GM12878 (cell line): Measurements from ENCODE around the gene COPG2. TPM values are rescaled to one million over a fixed set of nuclear protein-coding genes. Genes with fewer than 3 reads are reported as not detected.

Experiments used
- ATAC-seq: fragments of 200-7000 bp; cut with Tn5 transposase; 3 replicates; pipeline ENCODE4 v1.9.1; 2020; ENCODE audit warnings: mild to moderate bottlenecking, moderate library complexity
- BruUV-seq: library from RNA; stranded (reverse); fragments of 400-500 nt; replicated peaks from 2 replicates; lab custom pipeline; 2021; lab: Mats Ljungman, UMichigan
- CTCF ChIA-PET: fragments of 300-600 bp; sonication (Branson Sonifier 250); formaldehyde crosslinking; extraction: SDS; loops from one replicate; lab custom pipeline; 2021; ENCODE audit warnings: inconsistent platforms; lab: Yijun Ruan, JAX
- POLR2A ChIA-PET: fragments of 350-600 bp; formaldehyde crosslinking; extraction: SDS; loops from one replicate; lab custom pipeline; 2021; ENCODE audit warnings: inconsistent platforms; lab: Charles Lee
- RAD21 ChIA-PET: fragments of 300-600 bp; sonication (Branson Sonifier 250); formaldehyde crosslinking; loops from one replicate; lab custom pipeline; 2023; ENCODE audit warnings: antibody characterized with exemption; ENCODE audit not compliant: unreplicated experiment; lab: Charles Lee
- SMC1A ChIA-PET: fragments of 300-600 bp; sonication (Branson Sonifier 250); formaldehyde crosslinking; loops from one replicate; lab custom pipeline; 2023; ENCODE audit not compliant: unreplicated experiment, uncharacterized antibody; lab: Charles Lee
- DNase-seq: peaks from one replicate; pipeline ENCODE4 v3.0.0-alpha.2; 2011; ENCODE audit warnings: low read depth, low spot score
- FAIRE-seq: peaks from 3 replicates; lab custom pipeline; 2011; peaks lifted over from hg19 to GRCh38; lab: Jason Lieb, UNC
- H2AFZ ChIP-seq: 2 replicates; pipeline ENCODE4 v1.6.0; 2011; ENCODE audit warnings: low read depth, low read length, control low read depth; ENCODE audit not compliant: control insufficient read depth
- H3K27ac ChIP-seq: 2 replicates; pipeline ENCODE4 v1.5.1; 2011; ENCODE audit warnings: control low read depth; ENCODE audit not compliant: control insufficient read depth, insufficient read depth
- H3K27me3 ChIP-seq, 2 experiments: replicated peaks in 1 of 2; 2 replicates each; pipeline versions ENCODE4 v1.6.0 to v1.6.1; 2011; ENCODE audit warnings: low read length in 1 of 2; ENCODE audit not compliant: control insufficient read depth in 2 of 2, insufficient read depth in 2 of 2
- H3K36me3 ChIP-seq, 2 experiments: 2 replicates each; pipeline ENCODE4 v1.5.1; 2011; ENCODE audit warnings: low read length in 1 of 2; ENCODE audit not compliant: control insufficient read depth in 2 of 2, insufficient read depth in 2 of 2
- H3K4me1 ChIP-seq: 2 replicates; pipeline ENCODE4 v1.6.1; 2011; ENCODE audit warnings: mild to moderate bottlenecking, low read length, moderate library complexity, mixed read lengths; ENCODE audit not compliant: control insufficient read depth, insufficient read depth
- H3K4me2 ChIP-seq: 2 replicates; pipeline ENCODE4 v1.6.0; 2011; ENCODE audit warnings: control low read depth; ENCODE audit not compliant: control insufficient read depth, insufficient read depth
- H3K4me3 ChIP-seq: fragments of 200-600 bp; sonication (generic); 2 replicates; pipeline ENCODE4 v1.5.1; 2016
- H3K79me2 ChIP-seq: 2 replicates; pipeline ENCODE4 v1.6.0; 2011; ENCODE audit warnings: low read length; ENCODE audit not compliant: control insufficient read depth, insufficient read depth
- H3K9ac ChIP-seq: 2 replicates; pipeline ENCODE4 v1.8.0; 2011; ENCODE audit warnings: low read length, control low read depth, mixed read lengths; ENCODE audit not compliant: control insufficient read depth, insufficient read depth
- H3K9me3 ChIP-seq: replicated peaks from 3 replicates; pipeline ENCODE4 v1.5.1; 2011; ENCODE audit warnings: mild to moderate bottlenecking, low read length; ENCODE audit not compliant: control insufficient read depth, insufficient read depth
- H4K20me1 ChIP-seq: 2 replicates; pipeline ENCODE4 v1.6.0; 2011; ENCODE audit not compliant: control insufficient read depth, insufficient read depth
- CBX5 ChIP-seq: sonication (generic); IDR thresholded peaks from 2 replicates; pipeline ENCODE4 v1.6.1; 2016; ENCODE audit warnings: low read depth, moderate library complexity, mild to moderate bottlenecking, inconsistent platforms
- CREM ChIP-seq: IDR thresholded peaks from 2 replicates; pipeline ENCODE4 v1.6.1; 2014; ENCODE audit warnings: antibody characterized with exemption, low read depth
- EED ChIP-seq: sonication (generic); IDR thresholded peaks from 2 replicates; pipeline ENCODE4 v1.6.1; 2016; ENCODE audit warnings: antibody characterized with exemption, low read depth
- FOS ChIP-seq: IDR thresholded peaks from 3 replicates; pipeline ENCODE4 v1.6.1; 2011; ENCODE audit warnings: borderline replicate concordance; ENCODE audit not compliant: insufficient read length; ENCODE audit errors: extremely low read depth
- FOXM1 ChIP-seq: IDR thresholded peaks from 2 replicates; pipeline ENCODE4 v1.6.1; 2012; ENCODE audit warnings: low read depth, mild to moderate bottlenecking, inconsistent platforms, low read length, moderate library complexity
- MTA2 ChIP-seq: fragments of 450-650 bp; IDR thresholded peaks from 2 replicates; pipeline ENCODE4 v1.6.1; 2016; ENCODE audit warnings: low read depth, mild to moderate bottlenecking, moderate library complexity
- MYB ChIP-seq: fragments of 150-350 bp; IDR thresholded peaks from 2 replicates; pipeline ENCODE4 v1.6.1; 2014; ENCODE audit warnings: mild to moderate bottlenecking, low read depth, low read length, borderline replicate concordance
- NR2C1 ChIP-seq: fragments of 450-650 bp; IDR thresholded peaks from 2 replicates; pipeline ENCODE4 v1.6.1; 2017; ENCODE audit warnings: antibody characterized with exemption, mild to moderate bottlenecking, moderate library complexity
- RUNX3 ChIP-seq: IDR thresholded peaks from 2 replicates; pipeline ENCODE4 v1.6.1; 2012; ENCODE audit warnings: low read length, inconsistent platforms
- SKIL ChIP-seq: fragments of 450-650 bp; IDR thresholded peaks from 2 replicates; pipeline ENCODE4 v1.6.1; 2017; ENCODE audit warnings: mild to moderate bottlenecking, low read depth, inconsistent platforms; ENCODE audit not compliant: poor library complexity, severe bottlenecking
- SMAD1 ChIP-seq: fragments of 450-650 bp; IDR thresholded peaks from 2 replicates; pipeline ENCODE4 v1.6.1; 2018; ENCODE audit warnings: mild to moderate bottlenecking, low read depth; ENCODE audit not compliant: partially characterized antibody
- SMARCA5 ChIP-seq: fragments of 450-650 bp; IDR thresholded peaks from 2 replicates; pipeline ENCODE4 v1.6.1; 2017; ENCODE audit warnings: mild to moderate bottlenecking
- WGBS: methylation state at CpG from one replicate; pipeline ENCODE4 v1.1.6; 2016; ENCODE audit warnings: low lambda C conversion rate; ENCODE audit not compliant: insufficient replicate concordance, insufficient coverage; ENCODE audit errors: missing lambda C conversion rate; 5-methylcytosine and 5-hydroxymethylcytosine counted together
- in situ Hi-C: fragments of 300-500 bp; cut with MboI; formaldehyde crosslinking; loops from 9 replicates; pipeline ENCODE4 v1.14.3; 2018; ENCODE audit warnings: mixed read lengths
- intact Hi-C: fragments of 100-400 bp; cut with micrococcal nuclease; formaldehyde crosslinking; loops from one replicate; pipeline ENCODE4 v1.14.2; 2022; ENCODE audit not compliant: unreplicated experiment
- polyA plus RNA-seq, 11 experiments: library from polyadenylated mRNA; depleted of rRNA in 4 of 11; unstranded in 6 of 11; stranded (reverse) in 5 of 11; fragments of >200 nt; fragmentation: Nextera tagmentation in 4 of 11; fragmentation: Illumina TruSeq in 1 of 11; extraction: Ambion mirVana in 4 of 11; extraction: Trizol in 1 of 11; gene quantifications; 1 replicate in 1 of 11; 2 replicates in 10 of 11; pipeline versions ENCODE4 v1.2.1 to v1.2.3, GENCODE V29; 2011 to 2016; ENCODE audit warnings: inconsistent platforms in 2 of 11, missing spikeins in 2 of 11, low read depth in 1 of 11
- total RNA-seq, 4 experiments: library from RNA; depleted of rRNA in 3 of 4; stranded (reverse); fragments of >200 nt in 3 of 4; fragmentation: Illumina TruSeq in 1 of 4; extraction: Trizol in 1 of 4; gene quantifications; 2 replicates each; pipeline versions ENCODE4 v1.2.1 to v1.2.3, GENCODE V29; 2013 to 2021
- TF ChIP-seq, protein P1 (sequence below), 3 experiments: IDR thresholded peaks in 2 of 3; conservative IDR thresholded peaks in 1 of 3; 2 replicates each; pipeline ENCODE4 v1.5.1; 2011; ENCODE audit warnings: low read depth in 3 of 3, low read length in 3 of 3, mild to moderate bottlenecking in 3 of 3, control low read depth in 2 of 3, moderate library complexity in 2 of 3, inconsistent platforms in 1 of 3, mixed read lengths in 1 of 3; ENCODE audit not compliant: control insufficient read depth in 2 of 3, insufficient read depth in 1 of 3; ENCODE audit errors: extremely low read depth in 1 of 3
- TF ChIP-seq, protein P2 (sequence below): fragments of 450-650 bp; IDR thresholded peaks from 2 replicates; pipeline ENCODE4 v1.6.1; 2017; ENCODE audit warnings: mild to moderate bottlenecking, moderate library complexity

Gene COPG2
- total and polyA plus RNA-seq, 10 of the 15 experiments (the other 5 are each of a cell fraction or from before 2014, with no cell fraction given): 3.4 to 37.8 (median 16.7) TPM

- TF ChIP-seq MYB: no peak
- TF ChIP-seq, protein P1, sequence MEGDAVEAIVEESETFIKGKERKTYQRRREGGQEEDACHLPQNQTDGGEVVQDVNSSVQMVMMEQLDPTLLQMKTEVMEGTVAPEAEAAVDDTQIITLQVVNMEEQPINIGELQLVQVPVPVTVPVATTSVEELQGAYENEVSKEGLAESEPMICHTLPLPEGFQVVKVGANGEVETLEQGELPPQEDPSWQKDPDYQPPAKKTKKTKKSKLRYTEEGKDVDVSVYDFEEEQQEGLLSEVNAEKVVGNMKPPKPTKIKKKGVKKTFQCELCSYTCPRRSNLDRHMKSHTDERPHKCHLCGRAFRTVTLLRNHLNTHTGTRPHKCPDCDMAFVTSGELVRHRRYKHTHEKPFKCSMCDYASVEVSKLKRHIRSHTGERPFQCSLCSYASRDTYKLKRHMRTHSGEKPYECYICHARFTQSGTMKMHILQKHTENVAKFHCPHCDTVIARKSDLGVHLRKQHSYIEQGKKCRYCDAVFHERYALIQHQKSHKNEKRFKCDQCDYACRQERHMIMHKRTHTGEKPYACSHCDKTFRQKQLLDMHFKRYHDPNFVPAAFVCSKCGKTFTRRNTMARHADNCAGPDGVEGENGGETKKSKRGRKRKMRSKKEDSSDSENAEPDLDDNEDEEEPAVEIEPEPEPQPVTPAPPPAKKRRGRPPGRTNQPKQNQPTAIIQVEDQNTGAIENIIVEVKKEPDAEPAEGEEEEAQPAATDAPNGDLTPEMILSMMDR (IDR thresholded peaks at IDR 0.05 in 2 of 3, conservative IDR thresholded peaks at IDR 0.05 in 1 of 3; ENCODE audit: control insufficient read depth in 2 of 3, extremely low read depth in 1 of 3, insufficient read depth in 1 of 3, low read depth in 3 of 3, low read length in 3 of 3): no peak
- no peak for TF ChIP-seq RUNX3
- no peak for TF ChIP-seq FOS
- no peak for TF ChIP-seq NR2C1
- no peak for TF ChIP-seq EED
Measured at GRCh38 chr7:130650611-130651120, 17.9 kb downstream of the COPG2 start (continued).

DNA sequence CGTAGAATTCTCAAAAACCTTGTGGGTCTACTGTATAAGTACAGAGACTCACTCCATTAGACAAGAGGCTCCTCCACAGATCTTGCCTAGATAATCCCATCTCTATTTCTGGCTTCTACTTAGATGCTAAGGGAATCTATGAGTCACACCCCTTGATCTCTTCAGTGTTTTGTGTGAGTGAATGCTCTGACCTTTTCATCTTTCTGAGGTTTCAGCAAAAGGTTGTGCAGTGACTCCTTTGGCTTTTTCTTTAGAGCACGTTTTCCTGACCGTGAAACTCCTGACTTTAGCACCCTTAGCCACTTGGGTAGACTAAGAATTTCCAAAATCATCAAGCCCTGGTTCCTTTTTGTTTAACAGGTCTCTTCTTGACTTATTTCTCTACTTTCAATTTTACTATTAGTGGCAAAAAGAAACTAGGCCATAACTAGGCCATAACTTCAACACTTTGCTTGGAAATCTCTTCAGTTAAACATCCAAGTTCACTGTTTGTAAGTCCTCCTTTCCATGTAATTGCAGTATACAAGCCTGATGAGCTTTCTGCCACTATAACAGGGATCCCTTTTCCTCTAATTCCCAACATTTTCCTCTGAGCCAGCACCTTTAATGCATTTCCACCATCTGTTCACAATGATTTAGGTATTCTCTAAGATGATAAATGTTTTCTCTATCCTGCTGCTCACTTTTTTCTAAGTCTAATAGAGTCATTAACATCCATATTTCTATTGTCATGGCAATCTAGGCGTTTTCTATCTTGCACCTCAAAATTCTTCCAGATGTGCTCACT is 19.4 kb downstream of the COPG2 start:
- no peaks in the 10 kb centered on the region for H3K27me3 ChIP-seq
- intact Hi-C loops (no loop called here), in situ Hi-C loops (no loop called here)
- FAIRE-seq: peak; percentile 78
- no peak overlapping the region for H3K4me3 ChIP-seq
- 25% methylated on average over 4 of the region's 4 CpGs for WGBS
- ChIA-PET SMC1A (interaction anchor here (0.9 to 1.5 kb wide), 2 partner anchors 29 to 37 kb away, joined by 3 read pairs; no protein-coding TSS in a partner anchor), RAD21 (no interaction called here), CTCF (no interaction called here), POLR2A (no interaction called here)
- peaks cover 16% of the 10 kb centered on the region; the same call in 1 of the 2 replicates for H3K4me1 ChIP-seq
- peak; percentile 63 for DNase-seq
- no peak overlapping the region for H3K9ac ChIP-seq
- H3K9me3 ChIP-seq: peaks cover 10% of the 10 kb centered on the region
- BruUV-seq: no TSS peak
- H4K20me1 ChIP-seq: no peaks in the 10 kb centered on the region
- H3K79me2 ChIP-seq: no peaks in the 10 kb centered on the region
- H3K4me2 ChIP-seq: peak overlapping the region; percentile 67
- peak; percentile 88 for ATAC-seq
- peak overlapping the region; percentile 70 for H2AFZ ChIP-seq
- peak overlapping the region; percentile 85 for H3K27ac ChIP-seq
- peaks cover 0 to 5% of the 10 kb centered on the region in 2 experiments; a peak in 2 of 4 replicates for H3K36me3 ChIP-seq
- TF ChIP-seq, protein P2, sequence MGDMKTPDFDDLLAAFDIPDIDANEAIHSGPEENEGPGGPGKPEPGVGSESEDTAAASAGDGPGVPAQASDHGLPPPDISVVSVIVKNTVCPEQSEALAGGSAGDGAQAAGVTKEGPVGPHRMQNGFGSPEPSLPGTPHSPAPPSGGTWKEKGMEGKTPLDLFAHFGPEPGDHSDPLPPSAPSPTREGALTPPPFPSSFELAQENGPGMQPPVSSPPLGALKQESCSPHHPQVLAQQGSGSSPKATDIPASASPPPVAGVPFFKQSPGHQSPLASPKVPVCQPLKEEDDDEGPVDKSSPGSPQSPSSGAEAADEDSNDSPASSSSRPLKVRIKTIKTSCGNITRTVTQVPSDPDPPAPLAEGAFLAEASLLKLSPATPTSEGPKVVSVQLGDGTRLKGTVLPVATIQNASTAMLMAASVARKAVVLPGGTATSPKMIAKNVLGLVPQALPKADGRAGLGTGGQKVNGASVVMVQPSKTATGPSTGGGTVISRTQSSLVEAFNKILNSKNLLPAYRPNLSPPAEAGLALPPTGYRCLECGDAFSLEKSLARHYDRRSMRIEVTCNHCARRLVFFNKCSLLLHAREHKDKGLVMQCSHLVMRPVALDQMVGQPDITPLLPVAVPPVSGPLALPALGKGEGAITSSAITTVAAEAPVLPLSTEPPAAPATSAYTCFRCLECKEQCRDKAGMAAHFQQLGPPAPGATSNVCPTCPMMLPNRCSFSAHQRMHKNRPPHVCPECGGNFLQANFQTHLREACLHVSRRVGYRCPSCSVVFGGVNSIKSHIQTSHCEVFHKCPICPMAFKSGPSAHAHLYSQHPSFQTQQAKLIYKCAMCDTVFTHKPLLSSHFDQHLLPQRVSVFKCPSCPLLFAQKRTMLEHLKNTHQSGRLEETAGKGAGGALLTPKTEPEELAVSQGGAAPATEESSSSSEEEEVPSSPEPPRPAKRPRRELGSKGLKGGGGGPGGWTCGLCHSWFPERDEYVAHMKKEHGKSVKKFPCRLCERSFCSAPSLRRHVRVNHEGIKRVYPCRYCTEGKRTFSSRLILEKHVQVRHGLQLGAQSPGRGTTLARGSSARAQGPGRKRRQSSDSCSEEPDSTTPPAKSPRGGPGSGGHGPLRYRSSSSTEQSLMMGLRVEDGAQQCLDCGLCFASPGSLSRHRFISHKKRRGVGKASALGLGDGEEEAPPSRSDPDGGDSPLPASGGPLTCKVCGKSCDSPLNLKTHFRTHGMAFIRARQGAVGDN: no peak
- TF ChIP-seq RUNX3: peak; percentile 71
- TF ChIP-seq MTA2: no peak
- no peak for TF ChIP-seq CREM
- TF ChIP-seq SMAD1: no peak
- peak; percentile 42 for TF ChIP-seq SKIL
- TF ChIP-seq FOXM1: 0 out of 2 replicates have a peak, but pooled peaks have one; percentile 59
- TF ChIP-seq SMARCA5: no peak
- TF ChIP-seq CBX5: peak; percentile 76; the same call in 1 of the 2 replicates
